Mesenchymal stem cell (in vitro differentiated cells and primary cell): ENCODE measurements around the gene DNAH11. TPM values are rescaled to one million over a fixed set of nuclear protein-coding genes. Genes with fewer than 3 reads are reported as not detected.

ENCODE experiments used
- DNase-seq: peaks from one replicate; pipeline ENCODE4 v3.0.0-alpha.2; 2013
- H2AFZ ChIP-seq: one replicate; pipeline ENCODE4 v1.6.1; 2013; ENCODE audit warnings: low read depth, mild to moderate bottlenecking, control low read depth, inconsistent platforms, low read length, moderate library complexity
- H2AK5ac ChIP-seq: 2 replicates; pipeline ENCODE4 v1.6.1; 2013; ENCODE audit warnings: low read length, moderate library complexity, mild to moderate bottlenecking, inconsistent platforms; ENCODE audit not compliant: severe bottlenecking
- H2BK120ac ChIP-seq: one replicate; pipeline ENCODE4 v1.6.1; 2013; ENCODE audit warnings: low read depth, mild to moderate bottlenecking, inconsistent platforms, low read length, moderate library complexity
- H2BK12ac ChIP-seq, 2 experiments: one replicate each; pipeline ENCODE4 v1.6.1; 2013; ENCODE audit warnings: inconsistent platforms in 2 of 2, low read length in 2 of 2, mild to moderate bottlenecking in 2 of 2, moderate library complexity in 2 of 2, control low read depth in 1 of 2
- H2BK15ac ChIP-seq: one replicate; pipeline ENCODE4 v1.6.1; 2013; ENCODE audit warnings: mild to moderate bottlenecking, low read depth, inconsistent platforms; ENCODE audit not compliant: poor library complexity, severe bottlenecking
- H2BK5ac ChIP-seq: 2 replicates; pipeline ENCODE4 v1.6.1; 2013; ENCODE audit warnings: low read depth, mild to moderate bottlenecking, low read length, control low read depth, inconsistent platforms; ENCODE audit not compliant: poor library complexity, severe bottlenecking
- H3K14ac ChIP-seq, 2 experiments: one replicate each; pipeline ENCODE4 v1.6.1; 2013; ENCODE audit warnings: inconsistent platforms in 2 of 2, low read length in 2 of 2, control low read depth in 1 of 2, mild to moderate bottlenecking in 1 of 2, moderate library complexity in 1 of 2
- H3K18ac ChIP-seq, 2 experiments: one replicate each; pipeline ENCODE4 v1.6.1; 2013; ENCODE audit warnings: inconsistent platforms in 2 of 2, low read length in 2 of 2, control low read depth in 1 of 2, low read depth in 1 of 2, mild to moderate bottlenecking in 1 of 2
- H3K23ac ChIP-seq, 2 experiments: one replicate each; pipeline ENCODE4 v1.6.1; 2013; ENCODE audit warnings: inconsistent platforms in 2 of 2, low read length in 2 of 2, mild to moderate bottlenecking in 2 of 2, moderate library complexity in 2 of 2, control low read depth in 1 of 2
- H3K27ac ChIP-seq: 2 replicates; pipeline ENCODE4 v1.5.1; 2013; ENCODE audit warnings: mild to moderate bottlenecking, moderate library complexity, low read length, control low read depth, inconsistent platforms; ENCODE audit not compliant: poor library complexity, severe bottlenecking
- H3K27me3 ChIP-seq, 2 experiments: 2 replicates each; pipeline versions ENCODE4 v1.6.1 to v1.7.0; 2013; ENCODE audit warnings: low read length in 2 of 2, mild to moderate bottlenecking in 2 of 2, moderate library complexity in 2 of 2, control low read depth in 1 of 2, inconsistent platforms in 1 of 2; ENCODE audit not compliant: control insufficient read depth in 1 of 2, insufficient read depth in 1 of 2
- H3K36me3 ChIP-seq, 2 experiments: 2 replicates each; pipeline versions ENCODE4 v1.6.1 to v1.7.0; 2013; ENCODE audit warnings: low read length in 2 of 2, control low read depth in 1 of 2, inconsistent platforms in 1 of 2, low read depth in 1 of 2, mild to moderate bottlenecking in 1 of 2; ENCODE audit not compliant: insufficient read depth in 2 of 2, control insufficient read depth in 1 of 2
- H3K4ac ChIP-seq, 2 experiments: one replicate each; pipeline ENCODE4 v1.6.1; 2013; ENCODE audit warnings: inconsistent platforms in 2 of 2, low read length in 2 of 2, mild to moderate bottlenecking in 2 of 2, moderate library complexity in 2 of 2, control low read depth in 1 of 2, low read depth in 1 of 2
- H3K4me1 ChIP-seq: 2 replicates; pipeline ENCODE4 v1.6.1; 2013; ENCODE audit warnings: low read depth, low read length, control low read depth; ENCODE audit not compliant: control insufficient read depth, insufficient read depth
- H3K4me2 ChIP-seq: 2 replicates; pipeline ENCODE4 v1.6.1; 2013; ENCODE audit warnings: low read length, mild to moderate bottlenecking, inconsistent platforms; ENCODE audit not compliant: poor library complexity, severe bottlenecking
- H3K4me3 ChIP-seq, 2 experiments: 2 replicates each; pipeline versions ENCODE4 v1.5.1 to v1.7.0; 2013; ENCODE audit warnings: low read length in 2 of 2, mild to moderate bottlenecking in 2 of 2, control low read depth in 1 of 2, low read depth in 1 of 2; ENCODE audit not compliant: insufficient read depth in 1 of 2
- H3K79me1 ChIP-seq: replicated peaks from 2 replicates; pipeline ENCODE4 v1.6.1; 2013; ENCODE audit warnings: mild to moderate bottlenecking, control low read depth, low read length, inconsistent platforms; ENCODE audit not compliant: poor library complexity, severe bottlenecking
- H3K9ac ChIP-seq: 2 replicates; pipeline ENCODE4 v1.7.0; 2013; ENCODE audit warnings: mild to moderate bottlenecking, low read length, moderate library complexity
- H3K9me3 ChIP-seq: 2 replicates; pipeline ENCODE4 v1.7.0; 2013; ENCODE audit warnings: mild to moderate bottlenecking, low read length; ENCODE audit not compliant: control insufficient read depth
- H4K8ac ChIP-seq: one replicate; pipeline ENCODE4 v1.6.1; 2013; ENCODE audit warnings: inconsistent platforms, mild to moderate bottlenecking, low read length, moderate library complexity
- H4K91ac ChIP-seq: one replicate; pipeline ENCODE4 v1.6.1; 2013; ENCODE audit warnings: mild to moderate bottlenecking, low read length, inconsistent platforms
- WGBS: methylation state at CpG from one replicate; pipeline ENCODE4 v1.1.7; 2013; ENCODE audit warnings: mixed read lengths; 5-methylcytosine and 5-hydroxymethylcytosine counted together
- polyA plus RNA-seq, 2 experiments: library from polyadenylated mRNA; stranded (reverse); fragments of 200-250 nt; gene quantifications; one replicate each; pipeline ENCODE4 v1.2.3, GENCODE V29; 2013

The DNAH11 gene
- polyA plus RNA-seq (2013, experiment 1 of 2) = 0.11 TPM
- polyA plus RNA-seq (2013, experiment 2 of 2) = 0.10 TPM

GRCh38 chr7:21542891-21543527, at the start of gene DNAH11:
DNAH11 (plus strand) TSS chr7:21543039; CDS start chr7:21543246, 207 bp downstream.
- peak; percentile 41 for DNase-seq
- peak within 1 kb of the TSS; percentile 97 for H3K4me2 ChIP-seq
- no peaks in the 10 kb centered on the region for H3K36me3 ChIP-seq
- H2BK15ac ChIP-seq = peak within 1 kb of the TSS; percentile 36
- H2BK5ac ChIP-seq = no peak within 1 kb of the TSS
- H4K91ac ChIP-seq = no peak within 1 kb of the TSS
- no peak within 1 kb of the TSS for H3K27ac ChIP-seq
- H3K79me1 ChIP-seq = no peaks in the 10 kb centered on the region
- H3K14ac ChIP-seq = peak within 1 kb of the TSS in 1 of 2 experiments; percentile 1
- H2BK12ac ChIP-seq = no peak within 1 kb of the TSS
- no peak within 1 kb of the TSS for H2AK5ac ChIP-seq
- H3K4me3 ChIP-seq = peak within 1 kb of the TSS; percentile 39 to 61
- H3K27me3 ChIP-seq = peaks cover 46 to 48% of the 10 kb centered on the region in 2 experiments
- H3K23ac ChIP-seq = no peak within 1 kb of the TSS
- H3K4ac ChIP-seq = no peak within 1 kb of the TSS
- H3K18ac ChIP-seq = no peak within 1 kb of the TSS
- H3K9ac ChIP-seq = no peak within 1 kb of the TSS
- WGBS = under 1% methylated on average over 56 of the region's 66 CpGs
- H3K9me3 ChIP-seq = no peaks in the 10 kb centered on the region
- H3K4me1 ChIP-seq = peaks cover 12% of the 10 kb centered on the region
- no peak within 1 kb of the TSS for H2BK120ac ChIP-seq
- no peak within 1 kb of the TSS for H4K8ac ChIP-seq
- peak within 1 kb of the TSS; percentile 83 for H2AFZ ChIP-seq

GRCh38 chr7:21495731-21496130, 47.1 kb upstream of the DNAH11 start:
- no peak overlapping the region for H3K9ac ChIP-seq

GRCh38 chr7:21497072-21497471, 45.8 kb upstream of the DNAH11 start:
- no peaks in the 10 kb centered on the region for H3K4me1 ChIP-seq
- H4K91ac ChIP-seq = no peak overlapping the region
- peaks cover 31% of the 10 kb centered on the region for H3K9me3 ChIP-seq
- no peak overlapping the region for H3K23ac ChIP-seq
- no peak overlapping the region for H3K14ac ChIP-seq
- H3K18ac ChIP-seq = no peak overlapping the region
- no peak overlapping the region for H3K4me2 ChIP-seq
- H3K27me3 ChIP-seq = no peaks in the 10 kb centered on the region
- H3K4ac ChIP-seq = no peak overlapping the region
- no peaks in the 10 kb centered on the region for H3K79me1 ChIP-seq
- H2BK120ac ChIP-seq = no peak overlapping the region
- no peaks in the 10 kb centered on the region for H3K36me3 ChIP-seq
- no peak overlapping the region for H4K8ac ChIP-seq
- no peak overlapping the region for H2BK15ac ChIP-seq
- no peak overlapping the region for H3K4me3 ChIP-seq
- H3K9ac ChIP-seq = no peak overlapping the region
- H2BK5ac ChIP-seq = no peak overlapping the region
- H2AFZ ChIP-seq = no peak overlapping the region
- H2AK5ac ChIP-seq = no peak overlapping the region
- H2BK12ac ChIP-seq = no peak overlapping the region
- DNase-seq = peak; percentile 5
- no peak overlapping the region for H3K27ac ChIP-seq

More at GRCh38 chr7:21495731-21496130, 47.1 kb upstream of the DNAH11 start:
- Histone ChIP-seq H2BK120ac (no peak overlapping the region), H3K4me3 (no peak overlapping the region), H3K27me3 (no peaks in the 10 kb centered on the region), H3K36me3 (no peaks in the 10 kb centered on the region), H3K4me1 (no peaks in the 10 kb centered on the region), H3K27ac (no peak overlapping the region), H2BK12ac (no peak overlapping the region), H2AFZ (no peak overlapping the region), H2BK5ac (no peak overlapping the region), H4K8ac (no peak overlapping the region), H3K23ac (no peak overlapping the region), H3K18ac (no peak overlapping the region), H4K91ac (no peak overlapping the region), H3K4me2 (no peak overlapping the region), H2BK15ac (no peak overlapping the region), H2AK5ac (no peak overlapping the region), H3K4ac (no peak overlapping the region), H3K79me1 (no peaks in the 10 kb centered on the region), H3K14ac (no peak overlapping the region), H3K9me3 (peaks cover 37% of the 10 kb centered on the region)
- DNase-seq = no peak

- no peak overlapping the region for H3K4ac ChIP-seq
- no peak overlapping the region for H3K18ac ChIP-seq
- no peaks in the 10 kb centered on the region for H3K36me3 ChIP-seq
- no peak overlapping the region for H2BK120ac ChIP-seq
- no peak overlapping the region for H3K9ac ChIP-seq
- H3K4me2 ChIP-seq = no peak overlapping the region
- no peak overlapping the region for H4K8ac ChIP-seq
- H3K27ac ChIP-seq = no peak overlapping the region
- H4K91ac ChIP-seq = no peak overlapping the region
- no peaks in the 10 kb centered on the region for H3K4me1 ChIP-seq
- H2BK15ac ChIP-seq = no peak overlapping the region
- no peak overlapping the region for H2AK5ac ChIP-seq
- no peak overlapping the region for H3K4me3 ChIP-seq
- no peaks in the 10 kb centered on the region for H3K27me3 ChIP-seq
- H3K23ac ChIP-seq = no peak overlapping the region
- DNase-seq = no peak
- WGBS = 92% methylated on average over 5 of the region's 6 CpGs
- H3K9me3 ChIP-seq = peaks cover 9% of the 10 kb centered on the region
- H2BK5ac ChIP-seq = no peak overlapping the region
- no peak overlapping the region for H3K14ac ChIP-seq
- no peak overlapping the region for H2BK12ac ChIP-seq
- H3K79me1 ChIP-seq = no peaks in the 10 kb centered on the region
- no peak overlapping the region for H2AFZ ChIP-seq
These were observed 42.6 kb upstream of the DNAH11 start for GRCh38 chr7:21500117-21500832.
